ACC112 (cell line): ENCODE data around the gene TBX15.

ENCODE experiments used
- H2AFZ ChIP-seq: fragments of 200-600 bp; sonication (generic); one replicate; pipeline ENCODE4 v1.6.0; 2017; ENCODE audit warnings: antibody characterized with exemption, low read length; ENCODE audit not compliant: unreplicated experiment
- H3K27ac ChIP-seq: fragments of 200-600 bp; sonication (generic); 2 replicates; pipeline ENCODE4 v1.5.1; 2014; ENCODE audit warnings: low read depth, mild to moderate bottlenecking, antibody characterized with exemption, low read length, moderate library complexity
- H3K27me3 ChIP-seq: fragments of 200-600 bp; sonication (generic); 2 replicates; pipeline ENCODE4 v1.6.1; 2014; ENCODE audit warnings: mild to moderate bottlenecking, antibody characterized with exemption, low read length, moderate library complexity, mixed read lengths; ENCODE audit not compliant: insufficient read depth
- H3K36me3 ChIP-seq: fragments of 200-600 bp; sonication (generic); 2 replicates; pipeline ENCODE4 v1.6.1; 2016; ENCODE audit warnings: mild to moderate bottlenecking, antibody characterized with exemption, low read length, moderate library complexity, mixed read lengths; ENCODE audit not compliant: insufficient read depth
- H3K4me1 ChIP-seq: fragments of 200-600 bp; sonication (generic); one replicate; pipeline ENCODE4 v1.6.1; 2016; ENCODE audit warnings: low read length, mixed read lengths; ENCODE audit not compliant: insufficient read depth, unreplicated experiment, control insufficient read depth
- H3K4me3 ChIP-seq: fragments of 200-600 bp; sonication (generic); 2 replicates; pipeline ENCODE4 v1.5.1; 2014; ENCODE audit warnings: mild to moderate bottlenecking, low read depth, low read length
- H3K79me2 ChIP-seq: fragments of 200-600 bp; sonication (generic); one replicate; pipeline ENCODE4 v1.6.0; 2016; ENCODE audit warnings: low read length; ENCODE audit not compliant: control insufficient read depth, unreplicated experiment, insufficient read depth

The TBX15 gene

GRCh38 chr1:119008483-119009311 is 20.6 kb upstream of the TBX15 start:
- Histone ChIP-seq H3K79me2 (no peaks in the 10 kb centered on the region), H3K27me3 (no peaks in the 10 kb centered on the region), H3K4me3 (peak overlapping the region; percentile 65), H3K27ac (peak overlapping the region; percentile 80), H3K36me3 (no peaks in the 10 kb centered on the region), H3K4me1 (peaks cover 21% of the 10 kb centered on the region), H2AFZ (peak overlapping the region; percentile 61)

GRCh38 chr1:119007670-119008482 is 19.7 kb upstream of the TBX15 start:
- Histone ChIP-seq H3K4me3 (no peak overlapping the region), H3K4me1 (peaks cover 22% of the 10 kb centered on the region), H3K27ac (no peak overlapping the region), H3K79me2 (no peaks in the 10 kb centered on the region), H2AFZ (no peak overlapping the region), H3K36me3 (no peaks in the 10 kb centered on the region), H3K27me3 (no peaks in the 10 kb centered on the region)

- H3K4me3 ChIP-seq, result no peak overlapping the region
- H2AFZ ChIP-seq, result no peak overlapping the region
- H3K4me1 ChIP-seq, result peaks cover 28% of the 10 kb centered on the region
- H3K27ac ChIP-seq, result no peak overlapping the region
- no peaks in the 10 kb centered on the region for H3K79me2 ChIP-seq
- no peaks in the 10 kb centered on the region for H3K27me3 ChIP-seq
- no peaks in the 10 kb centered on the region for H3K36me3 ChIP-seq
Measured at GRCh38 chr1:119007339-119007669, 19.2 kb upstream of the TBX15 start.

GRCh38 chr1:119006406-119007279 is 18.5 kb upstream of the TBX15 start:
- Histone ChIP-seq H3K27ac (no peak overlapping the region), H3K27me3 (no peaks in the 10 kb centered on the region), H3K36me3 (no peaks in the 10 kb centered on the region), H3K79me2 (no peaks in the 10 kb centered on the region), H3K4me3 (no peak overlapping the region), H2AFZ (no peak overlapping the region), H3K4me1 (peaks cover 33% of the 10 kb centered on the region)

- no peaks in the 10 kb centered on the region for H3K27me3 ChIP-seq
- no peak overlapping the region for H2AFZ ChIP-seq
- H3K4me1 ChIP-seq, result peaks cover 38% of the 10 kb centered on the region
Measured at GRCh38 chr1:119005724-119006405, 17.7 kb upstream of the TBX15 start.

GRCh38 chr1:119004781-119005180 is 16.6 kb upstream of the TBX15 start:
- peaks cover 29% of the 10 kb centered on the region for H3K4me1 ChIP-seq
- no peak overlapping the region for H2AFZ ChIP-seq
- H3K79me2 ChIP-seq, result no peaks in the 10 kb centered on the region
- no peaks in the 10 kb centered on the region for H3K36me3 ChIP-seq
- no peak overlapping the region for H3K27ac ChIP-seq
- no peaks in the 10 kb centered on the region for H3K27me3 ChIP-seq
- H3K4me3 ChIP-seq, result no peak overlapping the region

More at GRCh38 chr1:119005724-119006405, 17.7 kb upstream of the TBX15 start:
- Histone ChIP-seq H3K36me3 (no peaks in the 10 kb centered on the region), H3K4me3 (no peak overlapping the region), H3K79me2 (no peaks in the 10 kb centered on the region), H3K27ac (no peak overlapping the region)

GRCh38 chr1:119004129-119004527 is 16.0 kb upstream of the TBX15 start:
- Histone ChIP-seq H3K4me3 (no peak overlapping the region), H3K4me1 (peaks cover 23% of the 10 kb centered on the region), H3K27me3 (no peaks in the 10 kb centered on the region), H3K79me2 (no peaks in the 10 kb centered on the region), H3K27ac (no peak overlapping the region), H2AFZ (no peak overlapping the region), H3K36me3 (no peaks in the 10 kb centered on the region)

- Histone ChIP-seq H2AFZ (no peak overlapping the region), H3K27me3 (no peaks in the 10 kb centered on the region), H3K4me1 (peaks cover 23% of the 10 kb centered on the region), H3K79me2 (no peaks in the 10 kb centered on the region), H3K4me3 (no peak overlapping the region), H3K36me3 (no peaks in the 10 kb centered on the region), H3K27ac (no peak overlapping the region)
Measured at GRCh38 chr1:119003413-119004128, 15.4 kb upstream of the TBX15 start.

GRCh38 chr1:119002028-119002686 is 14.0 kb upstream of the TBX15 start:
- H2AFZ ChIP-seq, result no peak overlapping the region
- H3K4me1 ChIP-seq, result peaks cover 18% of the 10 kb centered on the region
- H3K36me3 ChIP-seq, result no peaks in the 10 kb centered on the region
- peak overlapping the region; percentile 44 for H3K27ac ChIP-seq
- H3K27me3 ChIP-seq, result no peaks in the 10 kb centered on the region
- H3K79me2 ChIP-seq, result no peaks in the 10 kb centered on the region
- no peak overlapping the region; the same call in 1 of the 2 replicates for H3K4me3 ChIP-seq
